ENCODE measurements around the gene PWWP2B. TPM values are rescaled to one million over a fixed set of nuclear protein-coding genes. Genes with fewer than 3 reads are reported as not detected.

PWWP2B gene
- total and polyA plus RNA-seq, 10 of the 15 experiments (the other 5 are each of a cell fraction or from before 2014, with no cell fraction given): 0.04 to 0.87 (median 0.35) TPM; not detected in 4

GRCh38 chr10:132403511-132404168, 6.6 kb downstream of the PWWP2B start:
- FAIRE-seq: no peak

More at GRCh38 chr10:132403511-132404168, 6.6 kb downstream of the PWWP2B start:
- Histone ChIP-seq H4K20me1 (ENCODE audit: control insufficient read depth, insufficient read depth) (no peaks in the 10 kb centered on the region), H3K9ac (ENCODE audit: control insufficient read depth, insufficient read depth, low read length) (no peak overlapping the region), H3K27ac (ENCODE audit: control insufficient read depth, insufficient read depth) (no peak overlapping the region), H2AFZ (ENCODE audit: control insufficient read depth, low read depth, low read length) (no peak overlapping the region), H3K27me3 (replicated peaks in 1 of 2; ENCODE audit: control insufficient read depth in 2 of 2, insufficient read depth in 2 of 2, low read length in 1 of 2) (no peaks in the 10 kb centered on the region), H3K79me2 (ENCODE audit: control insufficient read depth, insufficient read depth, low read length) (no peaks in the 10 kb centered on the region), H3K4me2 (ENCODE audit: control insufficient read depth, insufficient read depth) (no peak overlapping the region), H3K9me3 (replicated peaks; ENCODE audit: control insufficient read depth, insufficient read depth, low read length) (no peaks in the 10 kb centered on the region), H3K4me1 (ENCODE audit: control insufficient read depth, insufficient read depth, low read length) (no peaks in the 10 kb centered on the region), H3K4me3 (no peak overlapping the region), H3K36me3 (ENCODE audit: control insufficient read depth in 2 of 2, insufficient read depth in 2 of 2, low read length in 1 of 2) (no peaks in the 10 kb centered on the region)
- ATAC-seq (no peak), DNase-seq (ENCODE audit: low read depth, low spot score) (no peak)
- in situ Hi-C loops (cut with MboI) (no loop called here), intact Hi-C loops (cut with micrococcal nuclease; ENCODE audit: unreplicated experiment) (no loop called here)
- SMC1A ChIA-PET (ENCODE audit: uncharacterized antibody, unreplicated experiment): no interaction called here
- TF ChIP-seq USF1 (IDR thresholded peaks at IDR 0.05; ENCODE audit: borderline replicate concordance, extremely low read length, insufficient read depth, low read depth, low read length) (no peak), TARDBP (IDR thresholded peaks at IDR 0.05; ENCODE audit: borderline replicate concordance) (no peak), BCLAF1 (IDR thresholded peaks at IDR 0.05) (no peak), SUPT20H (IDR thresholded peaks at IDR 0.05; ENCODE audit: borderline replicate concordance, control insufficient read depth, low read depth, low read length) (no peak), SIN3A (IDR thresholded peaks at IDR 0.05; ENCODE audit: low read depth, low read length) (no peak), BMI1 (IDR thresholded peaks at IDR 0.05; ENCODE audit: borderline replicate concordance) (no peak), ZNF217 (IDR thresholded peaks at IDR 0.05) (no peak), E4F1 (IDR thresholded peaks at IDR 0.05; ENCODE audit: borderline replicate concordance, partially characterized antibody) (no peak), MEF2B (IDR thresholded peaks at IDR 0.05; ENCODE audit: partially characterized antibody, poor library complexity, severe bottlenecking) (no peak), USF2 (IDR thresholded peaks at IDR 0.05; ENCODE audit: borderline replicate concordance, low read depth, low read length) (no peak)
- CTCF ChIA-PET: no interaction called here
- RAD21 ChIA-PET (ENCODE audit: unreplicated experiment): no interaction called here
- POLR2A ChIA-PET: no interaction called here
- WGBS (ENCODE audit: insufficient coverage, insufficient replicate concordance, low lambda C conversion rate, missing lambda C conversion rate): 42% methylated on average over 23 of the region's 25 CpGs
- BruUV-seq (replicated peaks): no TSS peak
